Islet precursor cell (in vitro differentiated cells): ENCODE data around the gene MDM2.
A peak's percentile ranks its signal among the peaks of the same experiment; 100 is the strongest.
"Not testable (repeated sequence)": the region's sequence is repeated elsewhere in the genome, so short reads cannot be mapped to it uniquely, and the experiment has no call there.

ENCODE experiments used
- DNase-seq: peaks from one replicate; pipeline ENCODE4 v3.0.0-alpha.2; 2018

Gene MDM2

GRCh38 chr12:68788554-68789143 is 19.3 kb upstream of the MDM2 start:
- no peak for DNase-seq

GRCh38 chr12:68789144-68789878 is 18.7 kb upstream of the MDM2 start:
- DNase-seq, result no peak

- no peak for DNase-seq
These were observed 17.7 kb upstream of the MDM2 start for GRCh38 chr12:68790081-68790951.

GRCh38 chr12:68790952-68791234 is 17.1 kb upstream of the MDM2 start:
- DNase-seq, result no peak

GRCh38 chr12:68791897-68792481 is 16.0 kb upstream of the MDM2 start:
- DNase-seq, result no peak

GRCh38 chr12:68792952-68793351 is 15.0 kb upstream of the MDM2 start:
- DNase-seq, result no peak

GRCh38 chr12:68793436-68793835 is 14.5 kb upstream of the MDM2 start:
- no peak for DNase-seq

- no peak for DNase-seq
These were observed 13.9 kb upstream of the MDM2 start for GRCh38 chr12:68793975-68794652.

GRCh38 chr12:68794653-68795251 is 13.2 kb upstream of the MDM2 start:
- no peak for DNase-seq

- DNase-seq, result no peak
These were observed 11.6 kb upstream of the MDM2 start for GRCh38 chr12:68796399-68796798.

- no peak for DNase-seq
These were observed 9.1 kb upstream of the MDM2 start for GRCh38 chr12:68798882-68799234.

- no peak for DNase-seq
These were observed 7.7 kb upstream of the MDM2 start for GRCh38 chr12:68800294-68800693.

- not testable (repeated sequence) for DNase-seq
These were observed 6.9 kb upstream of the MDM2 start for GRCh38 chr12:68801124-68801523.

GRCh38 chr12:68802372-68802745 is 5.6 kb upstream of the MDM2 start:
- not testable (repeated sequence) for DNase-seq

- DNase-seq, result not testable (repeated sequence)
These were observed 4.9 kb upstream of the MDM2 start for GRCh38 chr12:68802911-68803651.

- no peak for DNase-seq
These were observed 3.9 kb upstream of the MDM2 start for GRCh38 chr12:68803948-68804656.

GRCh38 chr12:68804657-68805591 is 3.1 kb upstream of the MDM2 start:
- DNase-seq, result peak; percentile 73

GRCh38 chr12:68805592-68806120 is 2.3 kb upstream of the MDM2 start:
- no peak for DNase-seq

- DNase-seq, result no peak
These were observed 1.3 kb upstream of the MDM2 start for GRCh38 chr12:68806488-68807237.
